DMS153 treated with DMSO at 0.1 percent for 48 hours (cell line): ENCODE measurements around the gene SHC1.

Experiments used
- DNase-seq: peaks from one replicate; lab custom pipeline; 2025; ENCODE audit not compliant: unreplicated experiment; lab: John Stamatoyannopoulos, UW

The SHC1 gene

DNA sequence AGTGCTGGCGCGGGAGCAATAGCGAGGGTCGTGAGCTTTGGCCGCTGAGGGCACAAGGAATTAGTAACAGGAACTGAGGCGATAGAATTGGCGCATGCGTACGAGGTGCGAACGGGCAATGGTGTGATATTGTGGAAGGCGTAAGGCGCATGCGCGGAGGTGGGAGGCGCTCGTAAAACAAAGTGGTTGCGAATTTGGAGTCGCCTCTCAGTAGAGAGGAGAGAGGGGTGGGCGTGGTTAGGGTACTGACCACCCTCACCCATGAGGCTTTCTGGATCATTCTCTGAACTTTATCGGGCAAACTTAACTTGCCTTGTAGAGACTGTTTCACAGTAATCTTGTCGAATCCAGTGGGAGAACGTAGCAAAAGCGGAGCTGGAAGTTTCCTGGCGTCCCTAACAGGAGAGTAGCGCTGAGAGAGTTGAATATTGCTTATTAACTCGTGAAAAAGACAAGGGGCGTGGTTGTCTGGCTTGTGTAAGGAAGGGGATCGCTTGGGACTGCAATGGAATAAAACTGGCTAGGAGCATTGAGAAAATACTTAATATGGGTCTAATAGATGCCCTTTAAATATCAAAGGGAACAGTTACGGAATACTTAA lies 4.4 kb upstream of the SHC1 start:
- DNase-seq = peak; percentile 99

DNA sequence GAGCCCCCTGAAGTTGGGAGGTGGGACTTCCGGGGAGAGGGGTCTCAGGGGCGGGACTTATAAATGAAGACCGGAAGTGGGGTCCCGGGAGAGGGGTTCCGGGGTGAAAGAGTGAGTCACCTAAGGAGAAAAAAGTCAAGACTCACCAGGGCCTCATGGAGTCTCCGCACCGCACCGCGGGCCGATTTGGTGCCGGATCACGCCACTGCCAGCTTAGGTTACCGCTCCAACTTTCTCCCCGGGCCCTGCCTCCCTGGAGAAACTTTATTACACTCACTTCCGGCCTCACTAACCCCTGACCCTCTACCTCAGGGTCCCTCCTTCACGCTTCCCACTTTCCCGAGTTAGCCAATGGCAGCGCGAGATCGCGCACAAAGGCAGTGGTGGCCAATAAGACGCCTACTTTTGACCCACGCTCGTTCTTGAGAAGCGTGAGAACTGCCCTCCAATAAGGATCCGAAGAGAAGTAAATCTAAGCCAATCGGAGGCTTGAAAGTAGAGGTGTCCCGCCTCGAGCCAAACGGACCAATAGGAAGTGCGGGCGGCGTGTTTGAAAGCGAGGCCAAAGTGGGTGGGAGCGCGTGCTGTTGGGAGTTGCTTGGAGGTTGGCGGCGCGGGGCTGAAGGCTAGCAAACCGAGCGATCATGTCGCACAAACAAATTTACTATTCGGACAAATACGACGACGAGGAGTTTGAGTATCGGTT lies 3.7 kb upstream of the SHC1 start, which contains the start of gene CKS1B:
TSS of gene CKS1B (plus strand) at position 580 of the 706 bp plus-strand sequence. CDS start at position 645, 65 bp downstream.
- peak; percentile 100 for DNase-seq

GRCh38 chr1:154973344-154974101 lies 3.0 kb upstream of the SHC1 start:
- DNase-seq = peak; percentile 95

DNA sequence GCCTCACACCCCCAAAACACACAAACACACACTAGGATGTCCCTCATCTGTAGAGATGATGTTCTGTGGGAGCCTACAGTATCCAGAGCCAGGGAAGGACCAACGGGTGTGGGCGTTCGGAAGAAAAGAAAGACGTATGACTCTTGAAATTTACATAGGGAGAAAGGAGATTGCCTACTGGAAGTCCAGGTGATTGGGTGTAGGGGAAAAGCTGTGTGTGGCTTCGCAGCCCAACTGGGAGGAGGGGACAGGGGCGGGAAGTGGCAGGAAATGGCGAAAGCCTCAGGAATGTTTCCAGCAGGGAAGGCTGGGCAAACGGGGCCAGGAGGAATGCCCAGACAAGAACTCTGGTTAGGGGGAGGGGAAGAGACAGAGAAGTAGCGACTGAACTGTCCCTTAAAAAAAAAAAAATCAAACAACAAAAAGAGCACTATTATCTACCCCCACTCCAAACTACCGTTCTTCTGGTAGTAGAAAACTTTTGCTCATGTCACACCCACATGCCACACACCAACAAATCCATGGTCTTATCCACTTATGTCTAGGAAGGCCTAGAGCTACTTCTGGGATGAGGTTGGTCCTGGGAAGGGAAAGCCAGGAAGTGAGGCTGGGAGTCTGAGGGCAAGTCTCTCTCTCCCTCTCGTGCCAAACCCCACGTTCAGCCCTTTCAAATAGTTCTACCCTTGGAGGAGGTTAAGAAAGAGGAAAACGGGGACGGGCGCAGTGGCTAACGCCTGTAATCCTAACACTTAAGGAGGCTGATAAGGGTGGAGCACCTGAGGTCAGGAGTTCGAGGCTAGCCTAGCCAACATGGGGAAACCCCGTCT lies 2.2 kb upstream of the SHC1 start:
- no peak for DNase-seq

- DNase-seq = no peak
Observed at GRCh38 chr1:154972213-154972516, 1.6 kb upstream of the SHC1 start.

DNA sequence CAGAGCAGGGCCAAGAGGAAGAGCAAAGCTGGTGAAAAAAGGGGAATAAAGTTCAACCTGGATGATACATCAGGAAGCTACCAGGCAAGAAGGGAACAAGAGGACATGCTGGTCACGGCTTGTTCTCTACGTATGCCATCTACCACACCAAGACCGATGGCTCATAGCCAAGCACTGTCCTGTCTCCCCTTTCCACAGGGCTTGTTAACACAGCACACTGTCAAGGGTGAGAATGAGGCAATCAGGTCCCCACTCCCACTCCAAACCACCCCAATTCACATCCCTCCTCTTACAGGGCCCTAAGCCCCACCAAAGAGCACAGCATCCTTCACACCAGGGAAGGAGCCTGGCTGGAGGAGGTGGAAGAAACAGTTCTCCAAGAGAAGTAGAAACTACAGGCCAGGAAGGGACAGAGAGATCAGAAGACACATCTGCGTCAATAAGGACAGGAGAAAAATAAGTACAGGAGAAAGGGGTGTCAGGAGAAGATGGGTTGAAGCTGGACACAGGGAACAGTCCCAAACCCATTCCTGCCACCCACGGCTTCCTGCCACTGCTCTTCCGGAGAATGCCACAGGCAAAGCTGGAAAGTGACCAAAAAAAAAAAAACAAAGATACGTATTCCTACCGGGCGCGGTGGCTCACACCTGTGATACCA lies 923 bp upstream of the SHC1 start:
- no peak for DNase-seq

GRCh38 chr1:154969860-154970452 lies 591 bp downstream of the SHC1 start:
- no peak for DNase-seq

GRCh38 chr1:154969246-154969645 lies 1.3 kb downstream of the SHC1 start:
- DNase-seq = no peak

DNA sequence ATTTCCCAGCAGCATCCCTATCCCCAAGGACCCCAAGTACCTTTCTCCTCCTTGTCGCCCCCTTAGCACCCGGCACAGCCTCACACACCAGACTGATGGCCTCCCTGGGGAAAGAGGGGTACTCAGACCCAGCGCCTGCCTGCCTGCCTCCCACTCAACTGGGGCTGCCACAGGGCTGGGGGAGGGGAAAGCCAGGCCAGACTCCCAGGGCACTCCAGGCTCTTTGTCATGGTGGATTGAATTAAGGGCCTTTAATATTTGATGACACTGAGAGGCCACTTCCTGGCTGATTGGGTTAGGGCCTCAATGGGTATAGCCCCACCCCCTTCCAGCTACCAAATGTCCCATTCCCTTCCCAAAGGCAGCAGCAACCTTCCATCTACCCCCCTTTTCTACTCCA lies 1.8 kb downstream of the SHC1 start:
- no peak for DNase-seq

DNA sequence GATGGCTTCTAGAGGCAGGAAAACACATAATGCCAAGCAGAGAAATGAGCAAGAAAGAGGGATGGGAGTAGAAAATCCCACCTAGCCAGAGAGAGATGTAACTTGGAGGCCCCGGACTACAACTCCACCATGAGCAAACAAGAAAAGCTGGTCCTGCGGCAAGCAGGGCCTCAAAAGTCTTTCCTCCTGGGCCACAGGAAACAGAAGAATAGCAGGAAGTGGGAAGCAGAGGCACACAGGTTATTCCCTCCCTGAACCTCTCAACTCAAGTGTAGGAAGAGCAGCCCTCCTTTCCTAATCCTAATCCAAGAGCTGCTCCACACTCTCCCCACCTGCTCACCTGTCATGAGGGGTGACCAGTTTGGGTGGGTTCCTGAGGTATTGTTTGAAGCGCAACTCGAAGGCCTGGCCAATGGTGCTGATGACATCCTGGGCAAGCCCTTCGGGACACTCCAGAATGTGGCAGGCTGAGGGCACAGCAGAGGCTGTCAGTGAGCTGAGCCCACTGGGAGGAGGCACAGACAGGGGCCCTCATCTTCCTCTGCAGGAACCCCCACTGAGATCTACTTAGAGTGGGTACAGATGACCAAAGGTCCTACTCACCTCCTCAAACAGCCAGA lies 3.1 kb downstream of the SHC1 start:
- DNase-seq = no peak

- DNase-seq = no peak
Observed at GRCh38 chr1:154966111-154966510, 4.4 kb downstream of the SHC1 start.

DNA sequence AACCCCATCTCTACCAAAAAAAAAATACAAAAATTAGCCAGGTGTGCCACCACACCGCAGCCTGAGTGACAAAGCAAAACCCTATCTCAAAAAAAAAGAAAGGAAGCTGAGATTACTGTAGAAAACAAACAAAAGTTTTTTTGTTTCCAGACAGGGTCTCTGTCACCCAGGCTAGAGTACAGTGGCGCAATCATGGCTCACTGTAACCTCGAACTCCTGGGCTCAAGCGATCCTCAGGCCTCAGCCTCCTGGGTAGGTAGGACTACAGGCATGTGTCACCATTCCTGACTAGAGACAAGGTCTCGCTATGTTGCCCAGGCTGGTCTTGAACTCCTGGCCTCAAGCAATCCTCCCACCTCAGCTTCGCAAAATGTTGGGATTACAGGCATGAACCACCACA lies 6.2 kb downstream of the SHC1 start:
- no peak for DNase-seq

GRCh38 chr1:154963643-154964042 lies 6.9 kb downstream of the SHC1 start:
- no peak for DNase-seq

GRCh38 chr1:154962795-154963330 lies 7.7 kb downstream of the SHC1 start:
- DNase-seq = no peak

GRCh38 chr1:154962156-154962749 lies 8.3 kb downstream of the SHC1 start:
- DNase-seq = no peak

- DNase-seq = peak; percentile 76
Observed at GRCh38 chr1:154961207-154962155, 9.1 kb downstream of the SHC1 start, which contains the start of gene PYGO2. Gene PYGO2, minus strand, starts transcription at chr1:154961782. Its CDS starts 206 bp downstream, at chr1:154961576.

GRCh38 chr1:154960446-154961136 lies 10.0 kb downstream of the SHC1 start:
- no peak for DNase-seq

DNA sequence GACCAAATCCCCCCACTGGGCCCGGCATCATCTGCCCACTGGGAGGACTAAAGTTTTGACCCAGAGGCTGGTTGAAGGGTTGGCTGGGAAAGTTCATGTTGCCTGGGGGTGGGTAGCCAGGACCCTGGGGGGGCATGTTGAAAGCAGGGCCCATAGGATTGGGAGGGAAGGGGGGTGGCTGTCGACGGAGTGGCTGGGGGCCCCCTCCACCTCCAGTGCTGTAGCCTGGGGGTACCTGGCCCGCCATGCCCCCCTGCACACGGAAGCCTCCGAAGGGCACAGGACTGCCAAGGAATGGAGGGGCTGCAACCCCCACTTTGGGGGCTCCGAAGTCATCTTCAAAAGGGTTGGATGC lies 11.1 kb downstream of the SHC1 start:
- DNase-seq = no peak
